A549 (cell line): ENCODE measurements around the gene TMEM45A.

Source experiments
- BHLHE40 ChIP-seq: IDR thresholded peaks from 2 replicates; pipeline ENCODE4 v1.6.1; 2012; ENCODE audit warnings: low read depth, low read length, inconsistent platforms
- CHD2 ChIP-seq: fragments of 150-350 bp; IDR thresholded peaks from 2 replicates; pipeline ENCODE4 v1.6.1; 2014; ENCODE audit warnings: low read length; ENCODE audit not compliant: partially characterized antibody
- CHD4 ChIP-seq: fragments of 200-600 bp; sonication (generic); IDR thresholded peaks from 2 replicates; pipeline ENCODE4 v1.6.1; 2016; ENCODE audit warnings: antibody characterized with exemption, mild to moderate bottlenecking, borderline replicate concordance
- CTCF ChIP-seq: fragments of >200 bp; sonication (Bioruptor Twin); formaldehyde crosslinking; IDR thresholded peaks from 3 replicates; pipeline ENCODE4 v1.5.1; 2016
- EP300 ChIP-seq, 2 experiments: fragments of >200 bp; sonication (Bioruptor Twin); formaldehyde crosslinking; IDR thresholded peaks; 2 replicates in 1 of 2; 3 replicates in 1 of 2; pipeline ENCODE4 v1.6.1; 2016 to 2017
- ESRRA ChIP-seq: fragments of 150-350 bp; IDR thresholded peaks from 2 replicates; pipeline ENCODE4 v1.6.1; 2014; ENCODE audit warnings: mild to moderate bottlenecking, low read length, borderline replicate concordance
- GATA3 ChIP-seq: IDR thresholded peaks from 2 replicates; pipeline ENCODE4 v1.6.1; 2012; ENCODE audit warnings: borderline replicate concordance
- MAFK ChIP-seq: fragments of 450-650 bp; IDR thresholded peaks from 2 replicates; pipeline ENCODE4 v1.6.1; 2014; ENCODE audit not compliant: partially characterized antibody
- MYC ChIP-seq: IDR thresholded peaks from 2 replicates; pipeline ENCODE4 v1.6.1; 2012; ENCODE audit warnings: mild to moderate bottlenecking, inconsistent platforms, low read length, improper control_type of control experiment, borderline replicate concordance
- NR3C1 ChIP-seq: fragments of >200 bp; sonication (Bioruptor Twin); formaldehyde crosslinking; IDR thresholded peaks from 3 replicates; pipeline ENCODE4 v1.6.1; 2017
- POLR2A ChIP-seq: IDR thresholded peaks from 2 replicates; pipeline ENCODE4 v1.6.1; 2012; ENCODE audit warnings: mild to moderate bottlenecking, low read length
- RAD21 ChIP-seq, 2 experiments: fragments of >200 bp in 1 of 2; sonication (Bioruptor Twin) in 1 of 2; formaldehyde crosslinking in 1 of 2; IDR thresholded peaks in 1 of 2; conservative IDR thresholded peaks in 1 of 2; 2 replicates in 1 of 2; 3 replicates in 1 of 2; pipeline ENCODE4 v1.6.1; 2012 to 2018; ENCODE audit warnings: inconsistent platforms in 1 of 2
- RFX5 ChIP-seq: fragments of 450-650 bp; IDR thresholded peaks from 2 replicates; pipeline ENCODE4 v1.7.1; 2014; ENCODE audit warnings: antibody characterized with exemption, mild to moderate bottlenecking, moderate library complexity

DNA sequence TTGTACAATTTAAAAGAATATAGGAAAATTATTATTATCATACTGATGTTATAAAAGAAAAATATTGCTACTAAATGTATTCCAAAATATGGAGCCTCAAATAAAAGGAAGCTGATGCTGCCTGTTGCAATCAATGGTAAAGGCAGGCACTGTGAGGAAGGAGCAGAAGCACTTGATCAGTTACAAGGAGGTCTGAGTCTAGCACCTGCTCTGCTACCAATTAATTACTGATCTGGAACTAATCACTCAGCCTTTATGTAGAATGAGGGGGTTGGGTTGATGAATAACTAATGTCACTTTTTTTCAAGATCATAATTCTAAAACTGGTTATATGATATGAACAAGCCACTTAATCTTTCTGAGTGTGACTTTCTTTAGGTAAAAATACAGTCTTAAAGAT is 122.5 kb downstream of the TMEM45A start:
- no peak for TF ChIP-seq CTCF
- TF ChIP-seq RAD21 (conservative IDR thresholded peaks at IDR 0.05 in 1 of 2, IDR thresholded peaks at IDR 0.05 in 1 of 2) = no peak
- no peak for TF ChIP-seq GATA3
- TF ChIP-seq CHD2 = no peak
- no peak for TF ChIP-seq EP300 (IDR thresholded peaks at IDR 0.05)
- no peak for TF ChIP-seq NR3C1
- TF ChIP-seq MYC = no peak
- TF ChIP-seq POLR2A = no peak
- no peak for TF ChIP-seq BHLHE40
- no peak for TF ChIP-seq RFX5
- TF ChIP-seq CHD4 = no peak
- TF ChIP-seq MAFK = no peak
- TF ChIP-seq ESRRA = no peak
